Mucosa of gallbladder (tissue), 1 donor: ENCODE results near the gene DYNC2LI1. TPM values are rescaled to one million over a fixed set of nuclear protein-coding genes. Genes with fewer than 3 reads are reported as not detected.

ENCODE experiments used
- DNase-seq: peaks from one replicate; pipeline ENCODE4 v3.0.0-alpha.2; 2020; ENCODE audit warnings: low spot score
- total RNA-seq: library from RNA; stranded (reverse); gene quantifications from one replicate; pipeline ENCODE4 v1.2.1, GENCODE V29; 2021
- donor health status: DM: no; HTN: no; CAD: no.

Gene DYNC2LI1
- total RNA-seq, 1 donor from 2014 or later, result 26.2 TPM

GRCh38 chr2:43845181-43845580, 71.3 kb downstream of the DYNC2LI1 start:
- DNase-seq, result no peak

GRCh38 chr2:43846140-43846793, 72.4 kb downstream of the DYNC2LI1 start:
- DNase-seq, result no peak

- DNase-seq, result no peak
Observed at GRCh38 chr2:43848214-43848613, 74.4 kb downstream of the DYNC2LI1 start.

- peak; percentile 7 for DNase-seq
Observed at GRCh38 chr2:43851011-43851980, 77.5 kb downstream of the DYNC2LI1 start.

GRCh38 chr2:43852196-43852730, 78.4 kb downstream of the DYNC2LI1 start:
- peak; percentile 7 for DNase-seq

- DNase-seq, result peak; percentile 6
Observed at GRCh38 chr2:43853141-43854081, 79.6 kb downstream of the DYNC2LI1 start.

GRCh38 chr2:43854671-43855070, 80.8 kb downstream of the DYNC2LI1 start:
- peak; percentile 5 for DNase-seq

GRCh38 chr2:43855292-43855691, 81.5 kb downstream of the DYNC2LI1 start:
- no peak for DNase-seq

Other genes with a start within 250 kb of the DYNC2LI1 start
- gene THADA, start 178.0 kb upstream of the DYNC2LI1 start, total RNA-seq, result 35.9 TPM
- gene PLEKHH2, start 136.8 kb upstream of the DYNC2LI1 start, total RNA-seq, result 20.5 TPM
- gene C1GALT1C1L, start 97.6 kb upstream of the DYNC2LI1 start, total RNA-seq, result 0.92 TPM
- gene ABCG5, start 64.8 kb downstream of the DYNC2LI1 start, total RNA-seq, result 3.1 TPM
- gene ABCG8, start 64.9 kb downstream of the DYNC2LI1 start, total RNA-seq, result 2.6 TPM
- 60.7 TPM for gene LRPPRC, start 221.9 kb downstream of the DYNC2LI1 start, total RNA-seq